PC-3 (cell line): Measurements from ENCODE around the gene PROCA1.

Experiments used
- EZH2 ChIP-seq: fragments of 300-600 bp; sonication (generic); IDR thresholded peaks from one replicate; pipeline ENCODE4 v1.6.1; 2017; ENCODE audit warnings: antibody characterized with exemption, mild to moderate bottlenecking, low read length; ENCODE audit not compliant: unreplicated experiment
- EZH2phosphoT487 ChIP-seq: fragments of 300-600 bp; sonication (generic); IDR thresholded peaks from 2 replicates; pipeline ENCODE4 v1.6.1; 2018; ENCODE audit warnings: mild to moderate bottlenecking, antibody characterized with exemption, low read length, borderline replicate concordance
- TF ChIP-seq, protein P1 (sequence below): fragments of 300-600 bp; sonication (generic); conservative IDR thresholded peaks from 2 replicates; pipeline ENCODE4 v1.5.1; 2017; ENCODE audit warnings: antibody characterized with exemption, low read depth, mild to moderate bottlenecking, low read length

DNA sequence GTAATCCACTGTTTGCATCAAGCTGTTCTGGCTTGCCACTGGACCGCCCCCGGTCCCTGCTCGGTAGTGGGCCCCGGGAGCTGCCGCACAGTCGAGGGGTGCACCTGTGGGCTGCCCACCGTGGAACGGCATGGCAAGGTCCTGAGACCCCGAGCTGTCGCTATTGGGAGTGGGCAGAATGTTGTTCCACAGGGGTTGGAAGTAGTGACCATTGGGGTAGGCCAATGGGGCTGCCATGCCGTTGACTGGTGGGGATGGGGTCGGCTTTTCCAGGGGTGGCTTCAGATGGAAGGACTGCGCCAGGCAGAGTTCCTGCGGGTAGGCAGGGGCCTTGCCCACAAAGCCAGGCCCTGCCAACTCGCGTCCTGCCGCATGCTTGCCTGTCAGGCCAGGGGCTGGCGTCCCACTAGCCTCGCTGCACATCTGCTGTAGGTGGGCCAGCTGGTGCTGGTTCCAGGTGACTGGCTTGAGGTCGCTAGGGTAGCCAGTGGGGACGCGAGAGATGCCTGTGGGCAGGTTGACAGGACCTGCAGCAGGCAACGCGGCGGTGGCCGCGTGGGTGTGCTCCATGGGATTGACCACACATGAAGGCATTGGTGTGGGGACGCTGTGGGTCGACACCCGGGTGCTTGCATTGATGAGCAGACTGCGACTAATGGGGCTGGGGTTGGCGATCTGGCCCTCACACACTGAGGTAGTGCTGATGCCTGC, 46.9 kb upstream of the PROCA1 start:
- no peak for TF ChIP-seq EZH2phosphoT487
- TF ChIP-seq, protein P1, sequence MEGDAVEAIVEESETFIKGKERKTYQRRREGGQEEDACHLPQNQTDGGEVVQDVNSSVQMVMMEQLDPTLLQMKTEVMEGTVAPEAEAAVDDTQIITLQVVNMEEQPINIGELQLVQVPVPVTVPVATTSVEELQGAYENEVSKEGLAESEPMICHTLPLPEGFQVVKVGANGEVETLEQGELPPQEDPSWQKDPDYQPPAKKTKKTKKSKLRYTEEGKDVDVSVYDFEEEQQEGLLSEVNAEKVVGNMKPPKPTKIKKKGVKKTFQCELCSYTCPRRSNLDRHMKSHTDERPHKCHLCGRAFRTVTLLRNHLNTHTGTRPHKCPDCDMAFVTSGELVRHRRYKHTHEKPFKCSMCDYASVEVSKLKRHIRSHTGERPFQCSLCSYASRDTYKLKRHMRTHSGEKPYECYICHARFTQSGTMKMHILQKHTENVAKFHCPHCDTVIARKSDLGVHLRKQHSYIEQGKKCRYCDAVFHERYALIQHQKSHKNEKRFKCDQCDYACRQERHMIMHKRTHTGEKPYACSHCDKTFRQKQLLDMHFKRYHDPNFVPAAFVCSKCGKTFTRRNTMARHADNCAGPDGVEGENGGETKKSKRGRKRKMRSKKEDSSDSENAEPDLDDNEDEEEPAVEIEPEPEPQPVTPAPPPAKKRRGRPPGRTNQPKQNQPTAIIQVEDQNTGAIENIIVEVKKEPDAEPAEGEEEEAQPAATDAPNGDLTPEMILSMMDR, result no peak
- no peak for TF ChIP-seq EZH2
